ENCODE results near the gene NINJ1.

- no peak for TF ChIP-seq TAF1 (IDR thresholded peaks at IDR 0.05; ENCODE audit: borderline replicate concordance, low read depth, low read length)
- no peak for TF ChIP-seq POLR2A (IDR thresholded peaks at IDR 0.05; ENCODE audit: low read depth, low read length)
These were observed 37.2 kb downstream of the NINJ1 start for GRCh38 chr9:93096811-93097382.

Measured in GM12892 (cell line).